ENCODE measurements around the gene PIP4K2A.
"Not testable (repeated sequence)": the region's sequence is repeated elsewhere in the genome, so short reads cannot be mapped to it uniquely, and the experiment has no call there.

PIP4K2A gene

GRCh38 chr10:22727663-22728062 is 13.3 kb upstream of the PIP4K2A start:
- CTCF ChIA-PET, result no interaction called here
- no peaks in the 10 kb centered on the region for H3K36me3 Mint-ChIP-seq
- H3K4me3 Mint-ChIP-seq, result no peak overlapping the region
- peaks cover 4% of the 10 kb centered on the region for H3K4me1 Mint-ChIP-seq
- no peak for DNase-seq
- H3K27me3 Mint-ChIP-seq, result peaks cover 32% of the 10 kb centered on the region
- H3K27ac Mint-ChIP-seq, result no peak overlapping the region
- H3K9me3 Mint-ChIP-seq, result no peaks in the 10 kb centered on the region

DNA sequence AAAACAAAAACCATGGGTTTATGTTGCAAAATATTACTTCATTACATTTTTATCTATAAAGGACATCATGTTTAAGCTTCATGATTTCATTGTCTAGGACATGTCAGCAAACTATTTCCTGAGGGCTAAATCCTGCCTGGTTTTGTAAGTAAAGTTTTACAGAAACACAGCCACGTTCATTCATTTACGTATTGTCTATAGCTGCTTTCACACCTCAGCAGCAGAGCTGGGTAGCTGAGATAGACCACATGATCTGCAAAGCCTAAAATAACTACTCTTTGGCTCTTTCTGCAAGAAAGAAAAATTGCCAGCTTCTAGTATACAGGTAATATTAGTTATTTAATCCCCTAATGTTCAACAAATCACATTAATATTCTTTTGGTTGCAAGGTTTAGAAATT is 12.7 kb upstream of the PIP4K2A start:
- no peak for DNase-seq
- Mint-ChIP-seq H3K36me3 (no peaks in the 10 kb centered on the region), H3K9me3 (no peaks in the 10 kb centered on the region), H3K4me1 (peaks cover 4% of the 10 kb centered on the region), H3K27me3 (peaks cover 28% of the 10 kb centered on the region), H3K27ac (no peak overlapping the region), H3K4me3 (no peak overlapping the region)
- CTCF ChIA-PET, result no interaction called here

- DNase-seq, result no peak
- peaks cover 30% of the 10 kb centered on the region for H3K27me3 Mint-ChIP-seq
- H3K27ac Mint-ChIP-seq, result no peak overlapping the region
- CTCF ChIA-PET, result no interaction called here
- no peak overlapping the region for H3K4me3 Mint-ChIP-seq
- no peaks in the 10 kb centered on the region for H3K9me3 Mint-ChIP-seq
- no peaks in the 10 kb centered on the region for H3K36me3 Mint-ChIP-seq
- H3K4me1 Mint-ChIP-seq, result peaks cover 6% of the 10 kb centered on the region
Observed at GRCh38 chr10:22724773-22725172, 10.4 kb upstream of the PIP4K2A start.

DNA sequence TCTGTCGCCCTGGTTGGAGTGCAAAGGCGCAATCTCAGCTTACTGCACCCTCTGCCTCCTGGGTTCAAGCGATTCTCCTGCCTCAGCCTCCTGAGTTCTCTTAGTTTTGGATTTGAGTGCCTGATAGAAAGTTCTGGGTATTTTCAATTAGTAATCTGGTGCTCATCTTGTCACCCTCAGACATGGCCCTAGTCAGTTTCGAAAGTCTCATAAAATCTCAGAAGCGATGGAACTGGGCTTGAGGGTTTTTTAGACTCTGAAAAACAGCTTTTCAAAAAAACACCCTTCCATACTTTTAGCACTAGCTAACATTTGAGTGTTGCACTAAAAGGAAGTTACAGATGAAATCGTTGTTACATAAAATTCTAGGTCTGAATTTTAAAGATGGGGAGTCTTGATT is 9.4 kb upstream of the PIP4K2A start:
- Mint-ChIP-seq H3K4me1 (peaks cover 6% of the 10 kb centered on the region), H3K36me3 (no peaks in the 10 kb centered on the region), H3K9me3 (no peaks in the 10 kb centered on the region), H3K27ac (no peak overlapping the region), H3K27me3 (peaks cover 35% of the 10 kb centered on the region), H3K4me3 (no peak overlapping the region)
- DNase-seq, result no peak
- CTCF ChIA-PET, result no interaction called here

DNA sequence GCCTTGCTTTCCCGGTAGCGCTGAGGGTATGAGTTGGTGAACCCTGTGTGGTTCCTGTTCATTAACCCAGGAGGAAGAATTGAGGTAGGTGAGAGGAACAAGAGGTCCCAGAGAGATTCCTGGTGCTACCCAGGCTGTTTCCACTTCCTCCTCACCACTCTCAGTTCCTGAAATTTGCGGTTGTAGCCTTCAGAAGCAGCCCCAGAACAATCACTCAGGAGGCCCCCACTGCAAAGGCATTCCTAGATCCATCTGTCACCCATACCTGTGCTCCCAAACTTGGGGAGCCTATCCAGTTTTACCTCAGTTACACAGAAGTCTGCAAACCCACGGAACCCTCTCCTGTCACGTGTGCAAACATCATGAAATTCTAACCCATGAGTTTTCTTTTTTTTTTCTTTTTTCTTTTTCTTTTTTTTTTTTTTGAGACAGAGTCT is 9.0 kb upstream of the PIP4K2A start:
- no peak overlapping the region for H3K4me3 Mint-ChIP-seq
- H3K27ac Mint-ChIP-seq, result no peak overlapping the region
- peaks cover 6% of the 10 kb centered on the region for H3K4me1 Mint-ChIP-seq
- CTCF ChIA-PET, result interaction anchor here (0.6 kb wide), 1 partner anchor 855 kb away, joined by 3 read pairs; no protein-coding TSS in a partner anchor
- no peaks in the 10 kb centered on the region for H3K9me3 Mint-ChIP-seq
- no peak for DNase-seq
- H3K36me3 Mint-ChIP-seq, result no peaks in the 10 kb centered on the region
- peaks cover 37% of the 10 kb centered on the region for H3K27me3 Mint-ChIP-seq

DNA sequence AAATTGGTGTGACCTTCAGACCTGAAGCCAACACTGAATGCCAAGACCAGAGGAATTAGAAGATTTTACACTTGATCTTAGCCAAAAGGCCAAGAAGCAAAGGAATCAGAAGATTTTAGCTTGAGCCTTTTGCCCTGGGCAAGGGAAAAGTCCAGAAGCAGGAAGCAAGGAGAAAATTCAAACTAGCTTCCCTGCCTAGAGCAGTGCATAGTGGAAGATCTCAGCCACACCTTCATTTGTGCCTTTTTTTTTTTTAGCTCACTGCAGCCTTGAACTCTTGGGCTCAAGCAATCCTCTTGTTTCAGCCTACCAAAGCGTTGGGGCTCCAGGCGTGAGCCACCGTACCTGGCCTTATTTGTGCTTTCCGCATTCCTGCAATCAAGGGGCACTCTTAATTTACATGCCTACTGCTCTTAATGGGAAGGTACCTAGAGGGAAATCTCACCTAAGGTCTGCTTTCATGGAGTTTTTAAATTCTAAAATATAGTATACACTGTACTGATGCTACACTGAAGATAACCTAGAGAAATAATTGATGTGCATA is 8.3 kb upstream of the PIP4K2A start:
- Mint-ChIP-seq H3K4me3 (no peak overlapping the region), H3K27ac (no peak overlapping the region), H3K9me3 (no peaks in the 10 kb centered on the region), H3K27me3 (peaks cover 36% of the 10 kb centered on the region), H3K36me3 (no peaks in the 10 kb centered on the region), H3K4me1 (peaks cover 6% of the 10 kb centered on the region)
- no peak for DNase-seq
- CTCF ChIA-PET, result interaction anchor here (0.6 kb wide), 1 partner anchor 856 kb away, joined by 3 read pairs; no protein-coding TSS in a partner anchor

DNA sequence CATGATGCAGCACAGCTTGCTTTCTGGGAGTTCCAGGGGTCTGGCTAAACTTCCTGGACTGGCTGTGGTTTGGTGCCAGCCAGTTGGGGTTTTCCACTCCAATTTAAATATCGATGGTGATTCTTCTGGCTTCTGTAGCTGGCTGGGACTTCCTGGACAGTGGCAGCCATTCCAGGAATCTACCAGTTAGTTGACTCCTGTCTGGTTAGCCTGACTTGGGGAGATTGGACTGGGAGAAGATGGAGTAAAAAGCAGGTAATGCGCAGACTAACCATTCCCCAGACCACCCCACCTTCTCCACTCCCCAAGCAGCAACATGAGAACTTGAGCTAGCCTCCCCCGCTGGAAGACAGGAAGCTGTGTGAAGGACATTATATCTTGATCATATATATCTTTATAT is 6.3 kb upstream of the PIP4K2A start:
- Mint-ChIP-seq H3K27ac (no peak overlapping the region), H3K4me1 (peaks cover 6% of the 10 kb centered on the region)
- DNase-seq, result no peak

DNA sequence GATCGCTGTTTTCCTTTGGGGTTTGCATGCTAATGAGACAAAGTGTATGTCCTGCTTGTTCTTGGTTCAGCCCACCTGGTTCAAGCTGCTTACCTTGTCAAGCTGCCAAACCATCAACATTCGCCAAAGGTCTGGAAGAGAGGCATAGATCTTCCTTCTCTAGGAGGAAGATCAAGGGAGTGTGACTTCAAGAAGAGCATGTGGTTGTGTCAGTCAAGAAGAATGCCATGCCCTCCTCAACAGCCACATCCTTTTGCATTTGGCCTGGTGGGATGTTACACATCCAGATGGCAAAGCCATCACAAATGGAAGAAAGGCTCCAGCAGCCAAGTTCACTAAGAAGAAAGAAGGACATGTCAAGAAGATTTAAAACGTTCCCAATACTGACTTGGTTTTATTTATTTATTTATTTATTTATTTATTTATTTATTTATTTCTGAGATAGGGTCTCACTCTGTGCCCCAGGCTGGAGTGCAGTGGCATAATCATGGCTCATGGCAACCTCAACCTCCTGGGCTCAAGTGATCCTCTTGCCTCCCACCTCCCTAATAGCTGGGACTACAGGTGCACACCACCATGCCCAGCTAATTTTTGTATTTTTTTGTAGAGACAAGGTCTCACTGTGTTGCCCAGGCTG is 5.1 kb upstream of the PIP4K2A start:
- Mint-ChIP-seq H3K9me3 (no peaks in the 10 kb centered on the region), H3K4me1 (peaks cover 12% of the 10 kb centered on the region), H3K4me3 (no peak overlapping the region), H3K36me3 (no peaks in the 10 kb centered on the region), H3K27me3 (peaks cover 20% of the 10 kb centered on the region), H3K27ac (no peak overlapping the region)
- CTCF ChIA-PET, result no interaction called here
- no peak for DNase-seq

More for the DNA sequence above, 6.3 kb upstream of the PIP4K2A start:
- no peak overlapping the region for H3K4me3 Mint-ChIP-seq
- CTCF ChIA-PET, result no interaction called here
- H3K27me3 Mint-ChIP-seq, result peaks cover 24% of the 10 kb centered on the region
- no peaks in the 10 kb centered on the region for H3K9me3 Mint-ChIP-seq
- no peaks in the 10 kb centered on the region for H3K36me3 Mint-ChIP-seq

- H3K9me3 Mint-ChIP-seq, H3K36me3 Mint-ChIP-seq, H3K4me3 Mint-ChIP-seq, DNase-seq, CTCF ChIA-PET, H3K27ac Mint-ChIP-seq: not testable (repeated sequence)
- Mint-ChIP-seq H3K4me1 (peaks cover 12% of the 10 kb centered on the region), H3K27me3 (peaks cover 18% of the 10 kb centered on the region)
Observed at GRCh38 chr10:22718659-22719058, 4.3 kb upstream of the PIP4K2A start.

- no peak for DNase-seq
- CTCF ChIA-PET, result interaction anchor here (0.6 to 0.8 kb wide), 2 partner anchors 128 to 143 kb away, joined by 3 to 4 read pairs; no protein-coding TSS in a partner anchor
- no peak overlapping the region for H3K4me3 Mint-ChIP-seq
- H3K27ac Mint-ChIP-seq, result peak overlapping the region; percentile 24
- H3K27me3 Mint-ChIP-seq, result peaks cover 11% of the 10 kb centered on the region
- H3K4me1 Mint-ChIP-seq, result peaks cover 9% of the 10 kb centered on the region
- peaks cover 5% of the 10 kb centered on the region for H3K36me3 Mint-ChIP-seq
- H3K9me3 Mint-ChIP-seq, result no peaks in the 10 kb centered on the region
Observed at GRCh38 chr10:22717728-22718127, 3.4 kb upstream of the PIP4K2A start.

DNA sequence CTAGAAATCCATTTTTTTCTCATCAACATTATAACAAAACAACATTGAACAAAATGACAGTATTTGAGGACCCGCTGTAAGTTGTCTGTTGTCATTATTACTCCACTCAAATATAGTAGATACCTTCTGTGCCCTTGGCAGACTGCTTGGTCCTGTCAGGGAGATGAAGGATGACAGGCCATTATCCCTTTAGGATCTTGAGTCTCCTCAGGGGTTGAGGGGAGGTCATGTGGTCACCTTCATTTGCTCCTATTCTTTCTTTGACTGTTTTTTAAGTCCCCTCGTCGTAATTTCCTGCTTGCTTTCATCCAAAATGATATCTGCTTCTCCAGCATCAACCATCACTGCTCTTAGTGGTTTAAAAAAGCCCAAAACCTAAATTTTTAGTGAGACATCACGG is 2.6 kb upstream of the PIP4K2A start:
- no peaks in the 10 kb centered on the region for H3K9me3 Mint-ChIP-seq
- DNase-seq, result no peak
- H3K36me3 Mint-ChIP-seq, result peaks cover 9% of the 10 kb centered on the region
- H3K4me3 Mint-ChIP-seq, result no peak overlapping the region
- CTCF ChIA-PET, result no interaction called here
- H3K27me3 Mint-ChIP-seq, result peaks cover 11% of the 10 kb centered on the region
- H3K27ac Mint-ChIP-seq, result no peak overlapping the region
- H3K4me1 Mint-ChIP-seq, result peaks cover 14% of the 10 kb centered on the region

DNA sequence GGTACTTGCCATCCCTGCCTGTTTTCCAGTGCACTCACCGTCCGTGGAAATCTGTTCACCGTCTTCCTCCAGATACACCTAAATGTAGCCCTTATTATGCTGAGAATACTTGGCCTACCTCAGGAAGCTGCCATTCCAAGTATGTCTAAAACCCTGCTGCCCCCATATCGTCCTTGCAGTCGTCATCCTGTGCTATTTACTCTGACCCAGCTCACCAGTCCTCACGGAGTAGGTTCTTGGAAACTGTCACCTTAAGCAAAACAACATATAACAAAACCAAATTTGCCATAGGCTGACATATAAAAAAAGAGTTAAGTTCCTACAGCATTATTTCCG is 880 bp upstream of the PIP4K2A start:
- CTCF ChIA-PET, result no interaction called here
- H3K27ac Mint-ChIP-seq, result peak overlapping the region; percentile 87
- H3K4me1 Mint-ChIP-seq, result peaks cover 27% of the 10 kb centered on the region
- peaks cover 14% of the 10 kb centered on the region for H3K36me3 Mint-ChIP-seq
- DNase-seq, result no peak
- no peaks in the 10 kb centered on the region for H3K9me3 Mint-ChIP-seq
- peaks cover 7% of the 10 kb centered on the region for H3K27me3 Mint-ChIP-seq
- H3K4me3 Mint-ChIP-seq, result peak overlapping the region; percentile 73

- Mint-ChIP-seq H3K9me3 (no peaks in the 10 kb centered on the region), H3K4me3 (peak overlapping the region; percentile 87), H3K4me1 (peaks cover 40% of the 10 kb centered on the region), H3K27ac (peak overlapping the region; percentile 85), H3K36me3 (peaks cover 21% of the 10 kb centered on the region), H3K27me3 (peaks cover 4% of the 10 kb centered on the region)
- CTCF ChIA-PET, result interaction anchor here (0.6 to 0.7 kb wide), 2 partner anchors 95 to 139 kb away, joined by 3 read pairs; no protein-coding TSS in a partner anchor
- peak; percentile 60 for DNase-seq
Observed at GRCh38 chr10:22713853-22714478, 412 bp downstream of the PIP4K2A start.

DNA sequence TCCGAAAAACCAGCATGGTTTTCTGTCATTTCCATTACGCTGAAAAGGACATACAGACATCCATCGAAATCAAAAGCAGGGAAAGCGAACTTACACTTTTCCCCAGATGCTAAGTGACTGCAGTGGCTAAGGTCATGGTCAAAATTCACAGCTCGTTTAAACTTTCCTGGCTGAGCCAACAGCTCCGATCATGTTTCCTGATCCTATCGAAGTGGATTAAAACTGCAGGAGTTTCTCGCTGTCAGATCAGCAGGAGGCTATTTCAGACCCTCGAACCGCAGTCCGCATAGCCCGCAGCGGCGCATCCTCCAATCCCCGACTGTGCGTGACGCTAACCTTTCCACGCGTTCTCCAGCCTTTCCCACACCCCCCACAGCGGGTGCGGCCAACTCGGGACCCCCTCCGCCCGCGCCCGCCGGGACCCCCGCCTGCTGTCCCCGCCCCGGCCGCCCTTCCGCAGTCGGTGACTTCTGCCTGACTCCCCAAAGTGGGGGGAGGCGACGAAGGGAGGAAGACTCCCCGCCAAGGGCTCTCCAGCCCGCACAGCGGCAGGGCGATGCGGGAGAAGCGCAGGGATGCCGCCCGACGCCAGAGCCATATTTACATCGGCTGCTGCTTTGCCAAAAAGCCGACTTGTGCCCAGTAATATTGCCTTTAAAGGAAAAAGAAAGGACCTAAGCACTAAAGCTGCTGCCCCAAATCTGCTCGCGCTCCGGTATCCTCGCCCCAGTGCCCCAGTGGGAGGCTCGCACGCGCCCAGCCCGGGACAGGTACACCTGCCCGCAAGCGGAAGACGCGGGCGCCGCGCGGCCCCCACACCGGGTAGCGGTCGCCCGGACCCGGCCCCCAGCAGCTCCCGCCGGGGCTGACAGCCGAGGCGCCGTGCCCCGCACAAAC is 1.2 kb downstream of the PIP4K2A start:
- peaks cover 24% of the 10 kb centered on the region for H3K36me3 Mint-ChIP-seq
- CTCF ChIA-PET, result interaction anchor here (0.6 to 1.2 kb wide), 5 partner anchors 31 to 138 kb away, joined by 3 to 6 read pairs (median 3); no protein-coding TSS in a partner anchor
- H3K9me3 Mint-ChIP-seq, result no peaks in the 10 kb centered on the region
- H3K27me3 Mint-ChIP-seq, result no peaks in the 10 kb centered on the region
- H3K27ac Mint-ChIP-seq, result peak overlapping the region; percentile 84
- peak; percentile 63 for DNase-seq
- H3K4me3 Mint-ChIP-seq, result peak overlapping the region; percentile 87
- H3K4me1 Mint-ChIP-seq, result peaks cover 45% of the 10 kb centered on the region
